ENCODE measurements around the gene KIF5C. TPM values are rescaled to one million over a fixed set of nuclear protein-coding genes. Genes with fewer than 3 reads are reported as not detected.
A peak's percentile ranks its signal among the peaks of the same experiment; 100 is the strongest.

KIF5C gene
- total RNA-seq, 2 donors from 2014 or later, result 2.0 to 2.6 TPM

GRCh38 chr2:148885209-148885608 is 10.2 kb downstream of the KIF5C start:
- intact Hi-C loops (cut with DNase I), result no loop called here
- WGBS, 2 donors, result 78 to 85% methylated on average over 10 of the region's 10 CpGs
- TF ChIP-seq CTCF (IDR thresholded peaks at IDR 0.05) (no peak), POLR2A (IDR thresholded peaks at IDR 0.05) (no peak)
- peaks cover 0 to 6% (median 0%) of the 10 kb centered on the region in 3 donors for H3K9me3 ChIP-seq
- H3K36me3 ChIP-seq (replicated peaks in 1 of 2; ENCODE audit: insufficient read depth in 1 of 2, low read depth in 2 of 2), result no peaks in the 10 kb centered on the region
- ATAC-seq (no peak), DNase-seq (peak in 1 of 4 donors; percentile 10)
- peaks cover 0 to 6% of the 10 kb centered on the region in 2 donors for H3K27me3 ChIP-seq
- H3K4me1 ChIP-seq, result peaks cover 13% of the 10 kb centered on the region
- no peak overlapping the region for H3K4me3 ChIP-seq
- H3K27ac ChIP-seq, result no peak overlapping the region

GRCh38 chr2:148885988-148886387 is 11.0 kb downstream of the KIF5C start:
- DNase-seq (no peak), ATAC-seq (no peak)
- Histone ChIP-seq H3K27me3 (peaks cover 0 to 6% of the 10 kb centered on the region in 2 donors), H3K4me1 (peaks cover 13% of the 10 kb centered on the region), H3K36me3 (replicated peaks in 1 of 2; ENCODE audit: insufficient read depth in 1 of 2, low read depth in 2 of 2) (no peaks in the 10 kb centered on the region), H3K4me3 (no peak overlapping the region), H3K27ac (no peak overlapping the region), H3K9me3 (no peaks in the 10 kb centered on the region)
- WGBS, 2 donors, result 28 to 33% methylated on average over 3 of the region's 3 CpGs
- no peak for TF ChIP-seq POLR2A (IDR thresholded peaks at IDR 0.05)
- TF ChIP-seq CTCF (IDR thresholded peaks at IDR 0.05), result no peak
- intact Hi-C loops (cut with DNase I), result no loop called here

GRCh38 chr2:148887350-148888002 is 12.4 kb downstream of the KIF5C start:
- intact Hi-C loops (cut with DNase I), result no loop called here
- Histone ChIP-seq H3K27ac (no peak overlapping the region), H3K36me3 (replicated peaks in 1 of 2; ENCODE audit: insufficient read depth in 1 of 2, low read depth in 2 of 2) (no peaks in the 10 kb centered on the region), H3K27me3 (peaks cover 0 to 6% of the 10 kb centered on the region in 2 donors), H3K9me3 (no peaks in the 10 kb centered on the region), H3K4me1 (peaks cover 13% of the 10 kb centered on the region), H3K4me3 (no peak overlapping the region)
- DNase-seq, result no peak
- ATAC-seq, result no peak
- TF ChIP-seq POLR2A (IDR thresholded peaks at IDR 0.05) (no peak), CTCF (IDR thresholded peaks at IDR 0.05) (no peak)
- 13 to 17% methylated on average over 18 to 19 of the region's 19 CpGs for WGBS, 2 donors

- WGBS, 2 donors, result 0 to 2% methylated on average over 12 to 34 of the region's 34 CpGs
- TF ChIP-seq CTCF (IDR thresholded peaks at IDR 0.05), result no peak
- no peak for DNase-seq
Observed at GRCh38 chr2:148888003-148888501, 13.0 kb downstream of the KIF5C start.

GRCh38 chr2:148888986-148889385 is 14.0 kb downstream of the KIF5C start:
- intact Hi-C loops (cut with DNase I), result no loop called here
- TF ChIP-seq POLR2A (IDR thresholded peaks at IDR 0.05) (no peak), CTCF (IDR thresholded peaks at IDR 0.05) (no peak)
- peaks cover 0 to 6% of the 10 kb centered on the region in 2 donors for H3K27me3 ChIP-seq

More at GRCh38 chr2:148888003-148888501, 13.0 kb downstream of the KIF5C start:
- Histone ChIP-seq H3K4me1 (peaks cover 13% of the 10 kb centered on the region), H3K9me3 (no peaks in the 10 kb centered on the region), H3K36me3 (replicated peaks in 1 of 2; ENCODE audit: insufficient read depth in 1 of 2, low read depth in 2 of 2) (no peaks in the 10 kb centered on the region), H3K27ac (no peak overlapping the region), H3K4me3 (no peak overlapping the region), H3K27me3 (peaks cover 0 to 6% of the 10 kb centered on the region in 2 donors)
- intact Hi-C loops (cut with DNase I), result no loop called here
- no peak for ATAC-seq

More at GRCh38 chr2:148888986-148889385, 14.0 kb downstream of the KIF5C start:
- ATAC-seq (no peak), DNase-seq (no peak)
- Histone ChIP-seq H3K4me1 (peaks cover 13% of the 10 kb centered on the region), H3K9me3 (peaks cover 0 to 4% (median 0%) of the 10 kb centered on the region in 3 donors), H3K27ac (no peak overlapping the region), H3K4me3 (no peak overlapping the region), H3K36me3 (replicated peaks in 1 of 2; ENCODE audit: insufficient read depth in 1 of 2, low read depth in 2 of 2) (no peaks in the 10 kb centered on the region)

Measured in body of pancreas (tissue), 4 donors.